ENCODE data around the gene DHRS12.

DHRS12 gene

GRCh38 chr13:51765142-51765515 is 38.8 kb downstream of the DHRS12 start:
- ChIA-PET POLR2A (no interaction called here), CTCF (interaction anchor here (0.9 kb wide), 1 partner anchor 32 kb away, joined by 3 read pairs; no protein-coding TSS in a partner anchor)
- no peak overlapping the region for H3K4me3 ChIP-seq (ENCODE audit: low read depth, low read length)
- no peak for TF ChIP-seq CTCF (IDR thresholded peaks at IDR 0.05; ENCODE audit: insufficient read depth, low read length, missing control alignments)
- DNase-seq (ENCODE audit: low read depth, low spot score): no peak

- ChIA-PET POLR2A (interaction anchor here (1.0 kb wide), 1 partner anchor 311 kb away, joined by 4 read pairs; the partner anchor contains the start of gene INTS6), CTCF (interaction anchor here (0.7 to 1.5 kb wide), 5 partner anchors 13 to 319 kb away, joined by 3 to 5 read pairs (median 4); no protein-coding TSS in a partner anchor)
- no peak for TF ChIP-seq CTCF (IDR thresholded peaks at IDR 0.05; ENCODE audit: insufficient read depth, low read length, missing control alignments)
- no peak for DNase-seq (ENCODE audit: low read depth, low spot score)
- no peak overlapping the region for H3K4me3 ChIP-seq (ENCODE audit: low read depth, low read length)
Observed at GRCh38 chr13:51764184-51765141, 39.5 kb downstream of the DHRS12 start.

GRCh38 chr13:51763486-51763885 is 40.5 kb downstream of the DHRS12 start:
- TF ChIP-seq CTCF (IDR thresholded peaks at IDR 0.05; ENCODE audit: insufficient read depth, low read length, missing control alignments): no peak
- ChIA-PET CTCF (interaction anchor here (0.7 to 1.5 kb wide), 5 partner anchors 12 to 354 kb away, joined by 3 to 5 read pairs (median 4); no protein-coding TSS in a partner anchor), POLR2A (no interaction called here)

GRCh38 chr13:51761643-51762350 is 42.2 kb downstream of the DHRS12 start:
- TF ChIP-seq CTCF (IDR thresholded peaks at IDR 0.05; ENCODE audit: insufficient read depth, low read length, missing control alignments): no peak
- DNase-seq (ENCODE audit: low read depth, low spot score): no peak
- no peak overlapping the region for H3K4me3 ChIP-seq (ENCODE audit: low read depth, low read length)
- CTCF ChIA-PET: interaction anchor here (0.9 to 1.7 kb wide), 3 partner anchors 9 to 327 kb away, joined by 3 to 5 read pairs (median 3); no protein-coding TSS in a partner anchor
- POLR2A ChIA-PET: interaction anchor here (1.0 kb wide), 1 partner anchor 309 kb away, joined by 3 read pairs; no protein-coding TSS in a partner anchor

More at GRCh38 chr13:51763486-51763885, 40.5 kb downstream of the DHRS12 start:
- no peak for DNase-seq (ENCODE audit: low read depth, low spot score)
- no peak overlapping the region for H3K4me3 ChIP-seq (ENCODE audit: low read depth, low read length)

GRCh38 chr13:51760592-51760991 is 43.4 kb downstream of the DHRS12 start:
- H3K4me3 ChIP-seq (ENCODE audit: low read depth, low read length): no peak overlapping the region
- no peak for TF ChIP-seq CTCF (IDR thresholded peaks at IDR 0.05; ENCODE audit: insufficient read depth, low read length, missing control alignments)
- DNase-seq (ENCODE audit: low read depth, low spot score): no peak
- ChIA-PET CTCF (interaction anchor here (0.7 to 1.7 kb wide), 4 partner anchors 9 to 326 kb away, joined by 3 to 5 read pairs (median 3); no protein-coding TSS in a partner anchor), POLR2A (interaction anchor here (2.4 kb wide), 1 partner anchor 308 kb away, joined by 9 read pairs; the partner anchor contains the start of gene INTS6)
